Daoy (cell line): ENCODE data around the gene TMEM176B. TPM values are rescaled to one million over a fixed set of nuclear protein-coding genes. Genes with fewer than 3 reads are reported as not detected.

ENCODE experiments used
- DNase-seq: peaks from one replicate; pipeline ENCODE4 v3.0.0-alpha.2; 2015; ENCODE audit warnings: low read depth
- total RNA-seq: library from RNA; depleted of rRNA; stranded (reverse); fragments of >200 nt; shearing (Covaris generic); gene quantifications from 2 replicates; pipeline ENCODE4 v1.2.3, GENCODE V29; 2014; rRNA removed

The TMEM176B gene
- 3.3 TPM in 1 of 2 replicates, not detected in the other for total RNA-seq

DNA sequence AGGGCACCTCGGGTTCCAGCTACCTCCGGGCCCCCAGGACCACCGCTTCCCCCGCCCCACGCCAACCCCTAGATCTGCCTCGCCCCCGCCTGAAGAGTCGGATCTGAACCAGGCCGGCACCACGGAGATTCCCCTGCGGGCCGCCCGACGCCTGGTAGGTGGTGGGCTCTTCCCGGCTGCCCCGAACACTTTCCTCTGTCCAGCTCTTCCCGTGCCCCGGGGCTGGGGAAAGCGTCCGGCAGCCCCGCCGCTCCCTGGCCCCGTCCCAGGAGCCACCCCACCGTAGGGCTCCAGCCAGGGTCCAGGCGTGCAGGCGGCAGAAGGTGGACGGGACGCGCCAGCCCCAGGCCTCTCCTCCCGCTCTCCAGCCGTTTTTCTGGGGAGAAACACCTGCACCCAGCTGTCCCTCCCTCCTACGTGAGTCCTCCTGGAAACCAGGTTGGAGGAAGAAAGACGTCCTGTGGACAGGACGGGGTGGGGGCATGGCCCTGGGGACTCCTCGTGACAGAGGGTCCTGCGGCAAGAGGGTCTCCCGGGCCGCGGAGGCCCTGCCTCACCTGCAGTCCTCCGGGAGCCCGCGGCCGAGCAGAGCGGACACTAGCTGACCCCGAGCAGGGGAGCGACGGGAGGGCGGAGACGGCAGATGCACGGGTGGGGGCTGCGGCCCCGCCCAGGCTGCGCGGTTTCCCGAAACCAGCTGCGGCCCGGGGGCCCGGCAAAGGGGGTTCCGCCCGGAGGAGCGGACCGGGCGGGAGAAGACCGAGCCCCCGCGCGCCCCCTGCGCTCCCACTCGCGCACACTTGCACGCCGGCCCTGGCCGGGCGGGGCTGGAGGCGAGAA, at the start of gene TMEM176B:
TSS of gene TMEM176B (minus strand) at position 624 of the 840 bp plus-strand sequence. CDS start 3,795 bp downstream, outside the sequence.
- no peak for DNase-seq

DNA sequence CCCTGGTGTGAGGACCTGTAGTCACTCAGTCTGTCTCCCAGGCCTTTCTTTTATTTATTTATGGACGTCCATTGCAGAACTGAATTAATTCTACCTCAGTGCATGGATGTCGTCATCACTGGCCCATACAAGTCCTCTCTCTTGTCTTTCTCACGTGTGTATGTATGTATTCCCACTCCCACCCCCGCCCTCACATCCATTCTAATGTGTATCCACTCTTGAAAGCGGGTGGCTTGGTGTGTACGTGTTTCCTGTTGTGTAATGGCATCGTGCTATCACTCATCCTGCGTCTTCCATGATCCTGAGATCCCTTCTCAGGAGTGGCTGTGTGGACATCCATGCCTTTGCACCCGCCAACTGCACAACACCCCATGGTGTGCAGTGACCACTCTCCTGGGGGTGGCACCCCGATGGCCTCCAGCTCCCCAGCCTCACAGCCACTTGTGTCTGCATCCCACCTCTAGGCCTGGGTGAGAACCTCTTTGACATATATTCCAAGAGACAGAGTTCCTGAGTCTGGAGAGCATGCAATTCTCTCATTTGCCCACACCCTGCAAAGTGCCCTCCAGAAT, 49.1 kb upstream of the TMEM176B start:
- DNase-seq, result no peak

GRCh38 chr7:150848561-150849115, 48.5 kb upstream of the TMEM176B start:
- DNase-seq, result no peak

- no peak for DNase-seq
Measured at GRCh38 chr7:150848111-150848510, 47.9 kb upstream of the TMEM176B start.

DNA sequence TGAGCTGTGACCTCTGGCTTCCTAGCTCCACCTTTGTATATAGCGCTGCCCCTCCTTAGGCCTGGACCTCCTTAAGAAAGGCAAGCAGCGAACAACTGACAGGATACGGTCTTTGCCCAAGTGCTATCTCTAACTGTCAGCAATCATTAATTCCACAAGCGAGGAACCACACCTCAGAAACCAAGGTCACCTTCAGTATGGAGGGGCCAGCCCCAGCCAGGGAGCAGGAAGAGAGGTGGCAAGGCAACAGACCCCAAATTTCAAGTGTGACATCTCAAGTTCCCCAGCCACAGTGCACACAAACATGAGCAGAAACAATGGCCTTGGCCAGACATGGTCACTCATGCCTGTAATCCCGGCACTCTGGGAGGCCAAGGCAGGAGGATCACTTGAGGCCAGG, 47.4 kb upstream of the TMEM176B start:
- no peak for DNase-seq

GRCh38 chr7:150846291-150847115, 46.3 kb upstream of the TMEM176B start:
- DNase-seq, result no peak

DNA sequence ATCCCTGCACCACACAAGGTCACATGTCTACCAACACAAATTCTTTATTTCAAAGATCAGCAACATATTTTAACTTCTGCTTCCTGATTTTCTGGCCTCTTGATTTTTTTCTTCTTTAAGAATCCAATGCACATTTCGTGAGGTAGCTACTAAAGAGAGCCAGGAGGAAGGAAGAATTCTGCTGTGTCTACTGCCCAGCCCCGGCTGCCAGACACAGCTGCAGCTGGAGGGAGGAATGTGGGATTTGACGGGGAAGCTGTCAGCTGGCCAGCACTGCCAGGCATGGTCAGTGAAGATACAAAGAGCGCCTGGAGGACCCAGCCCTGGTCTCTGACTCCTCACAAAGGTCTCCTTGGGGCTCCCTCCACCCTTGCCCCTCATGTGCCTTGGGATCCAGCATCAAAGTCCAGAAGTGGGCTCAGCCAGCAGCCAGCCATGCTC, 45.3 kb upstream of the TMEM176B start:
- no peak for DNase-seq

DNA sequence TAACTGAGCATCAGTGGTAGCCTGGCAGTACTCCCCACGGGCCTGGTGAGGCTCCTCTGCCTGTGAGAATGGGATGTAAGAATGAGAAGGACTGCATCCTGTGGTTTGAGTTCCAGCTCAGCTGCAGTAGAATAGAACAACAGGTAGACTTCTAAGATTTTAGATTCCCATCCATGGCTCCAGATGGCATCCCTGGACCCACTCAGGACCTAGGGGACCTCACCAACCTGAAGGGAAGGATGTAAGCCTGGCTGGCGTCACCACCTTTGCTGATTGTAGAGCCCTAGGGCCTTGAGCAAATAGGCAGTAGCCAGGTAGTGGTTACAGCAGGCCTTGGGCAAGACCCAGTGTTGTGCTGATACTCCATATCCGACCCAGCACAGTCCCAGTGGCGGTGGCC, 42.6 kb upstream of the TMEM176B start:
- DNase-seq, result no peak

- DNase-seq, result no peak
Measured at GRCh38 chr7:150842018-150842417, 41.9 kb upstream of the TMEM176B start.

DNA sequence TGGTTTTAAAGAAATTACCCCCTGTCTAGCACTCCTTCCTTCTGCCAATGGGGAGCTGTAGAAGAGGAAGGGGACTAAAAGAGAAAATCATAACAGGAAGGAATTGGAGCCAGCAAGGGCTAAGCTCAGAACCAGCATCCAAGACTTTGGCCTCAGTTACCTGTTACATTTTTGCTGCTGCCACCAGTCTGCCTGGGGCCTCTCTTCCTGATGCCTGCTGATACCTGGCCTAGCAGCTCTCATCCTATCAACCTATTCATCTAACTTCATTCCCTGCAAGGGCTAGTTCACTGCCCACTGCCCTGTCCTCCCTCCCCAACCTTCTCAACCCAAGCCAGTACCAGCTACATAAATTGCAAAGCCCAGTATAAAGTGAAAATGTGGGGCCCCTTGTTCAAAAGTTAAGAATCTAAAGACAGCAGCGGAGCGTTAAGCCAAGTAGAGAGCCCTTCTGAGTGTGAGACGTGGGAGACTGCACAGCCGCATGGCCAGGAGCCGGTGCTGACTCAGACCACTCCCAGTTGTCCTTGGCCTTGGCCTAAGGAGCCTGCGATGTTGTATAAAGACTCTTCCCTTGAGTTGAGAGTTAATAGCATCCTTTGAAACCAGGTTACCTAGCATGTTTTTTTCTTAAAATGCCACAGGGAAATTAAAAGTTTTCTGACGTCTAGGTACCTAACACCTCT, 38.9 kb upstream of the TMEM176B start:
- DNase-seq, result no peak

- DNase-seq, result no peak
Measured at GRCh38 chr7:150835702-150836280, 35.6 kb upstream of the TMEM176B start.

- no peak for DNase-seq
Measured at GRCh38 chr7:150835019-150835418, 34.9 kb upstream of the TMEM176B start.

- DNase-seq, result no peak
Measured at GRCh38 chr7:150831851-150832250, 31.7 kb upstream of the TMEM176B start.

GRCh38 chr7:150830937-150831336, 30.8 kb upstream of the TMEM176B start:
- no peak for DNase-seq

DNA sequence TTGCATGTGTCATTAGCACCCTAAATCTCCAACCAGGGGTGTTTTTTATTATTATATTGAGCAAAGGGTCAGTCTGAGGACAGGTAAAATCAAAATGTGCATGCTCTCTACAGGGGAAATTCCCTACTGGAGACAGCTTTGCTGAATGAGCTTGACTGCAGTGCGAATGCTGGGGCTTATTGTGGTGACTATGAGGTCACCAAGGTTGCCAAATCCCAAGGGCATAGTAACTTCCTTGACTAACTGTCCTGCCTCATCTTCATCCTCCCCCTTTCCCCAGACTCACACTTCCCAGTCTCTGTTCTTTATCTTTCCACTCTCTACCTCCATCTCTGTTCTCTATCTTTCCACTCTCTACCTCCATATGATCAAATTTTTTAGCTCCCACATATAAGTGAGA, 29.3 kb upstream of the TMEM176B start:
- no peak for DNase-seq

- DNase-seq, result no peak
Measured at GRCh38 chr7:150828384-150828783, 28.2 kb upstream of the TMEM176B start.

- DNase-seq, result no peak
Measured at GRCh38 chr7:150826061-150826849, 26.1 kb upstream of the TMEM176B start.

GRCh38 chr7:150824379-150825177, 24.4 kb upstream of the TMEM176B start:
- DNase-seq, result peak; percentile 53

- DNase-seq, result peak; percentile 64
Measured at GRCh38 chr7:150823484-150824126, 23.4 kb upstream of the TMEM176B start.
